ENCODE measurements around the gene CSNK1G3.

- TF ChIP-seq POLR2AphosphoS5 (IDR thresholded peaks at IDR 0.05; ENCODE audit: low read depth, low read length): no peak
- TF ChIP-seq POLR2A (IDR thresholded peaks at IDR 0.05; ENCODE audit: low read depth, low read length): no peak
- no peak for TF ChIP-seq TAF1 (IDR thresholded peaks at IDR 0.05; ENCODE audit: borderline replicate concordance, low read depth, low read length)
Observed at GRCh38 chr5:123628860-123629544, 117.0 kb downstream of the CSNK1G3 start.
